OCI-LY1 (cell line): Measurements from ENCODE around the gene BTNL3.

Experiments
- H2AFZ ChIP-seq: fragments of 200-600 bp; sonication (generic), shearing (Covaris generic); 2 replicates; pipeline ENCODE4 v1.6.0; 2014; ENCODE audit warnings: antibody characterized with exemption, mild to moderate bottlenecking, low read length
- H3F3A ChIP-seq: fragments of 200-600 bp; sonication (generic), shearing (Covaris generic); 2 replicates; pipeline ENCODE4 v1.6.0; 2014; ENCODE audit warnings: mild to moderate bottlenecking, antibody characterized with exemption, low read length, moderate library complexity; ENCODE audit not compliant: insufficient read depth
- H3K27ac ChIP-seq: fragments of 200-600 bp; sonication (generic); 2 replicates; pipeline ENCODE4 v1.5.1; 2014; ENCODE audit warnings: low read length, mixed run types, mild to moderate bottlenecking, low read depth; ENCODE audit not compliant: poor library complexity, severe bottlenecking
- H3K27me3 ChIP-seq: fragments of 200-600 bp; sonication (generic); 2 replicates; pipeline ENCODE4 v1.6.0; 2014; ENCODE audit warnings: antibody characterized with exemption, mild to moderate bottlenecking, low read length, moderate library complexity; ENCODE audit not compliant: insufficient read depth
- H3K36me3 ChIP-seq: fragments of 200-600 bp; sonication (generic); 2 replicates; pipeline ENCODE4 v1.6.1; 2014; ENCODE audit warnings: mild to moderate bottlenecking, antibody characterized with exemption, low read length, moderate library complexity, mixed read lengths; ENCODE audit not compliant: insufficient read depth
- H3K4me1 ChIP-seq: fragments of 200-600 bp; sonication (generic); 2 replicates; pipeline ENCODE4 v1.5.1; 2014; ENCODE audit warnings: mild to moderate bottlenecking, low read length, moderate library complexity; ENCODE audit not compliant: insufficient read depth, severe bottlenecking
- H3K4me2 ChIP-seq: fragments of 200-600 bp; sonication (generic), shearing (Covaris generic); 2 replicates; pipeline ENCODE4 v1.6.1; 2014; ENCODE audit warnings: low read length
- H3K4me3 ChIP-seq: fragments of 200-600 bp; sonication (generic); 2 replicates; pipeline ENCODE4 v1.5.1; 2014; ENCODE audit warnings: low read length, low read depth, mild to moderate bottlenecking, mixed read lengths; ENCODE audit not compliant: poor library complexity, severe bottlenecking
- H3K79me2 ChIP-seq: fragments of 200-600 bp; shearing (Covaris generic); 2 replicates; pipeline ENCODE4 v1.6.1; 2016; ENCODE audit warnings: mixed run types, low read length, mixed read lengths; ENCODE audit not compliant: insufficient read depth
- H3K9ac ChIP-seq: fragments of 200-600 bp; sonication (generic), shearing (Covaris generic); 2 replicates; pipeline ENCODE4 v1.6.1; 2014; ENCODE audit warnings: mild to moderate bottlenecking, low read length, mixed read lengths
- H3K9me2 ChIP-seq: fragments of 200-600 bp; sonication (generic), shearing (Covaris generic); 2 replicates; pipeline ENCODE4 v1.6.1; 2014; ENCODE audit warnings: low read depth, mild to moderate bottlenecking, low read length, mixed read lengths
- H3K9me3 ChIP-seq: fragments of 200-600 bp; shearing (Covaris generic); 2 replicates; pipeline ENCODE4 v1.6.1; 2014; ENCODE audit warnings: low read length, mixed read lengths
- H4K20me1 ChIP-seq: fragments of 200-600 bp; sonication (generic), shearing (Covaris generic); 2 replicates; pipeline ENCODE4 v1.6.0; 2016; ENCODE audit warnings: mild to moderate bottlenecking, low read length; ENCODE audit not compliant: insufficient read depth
- CTCF ChIP-seq: fragments of 200-600 bp; sonication (generic), shearing (Covaris generic); IDR thresholded peaks from 2 replicates; pipeline ENCODE4 v1.5.1; 2017; ENCODE audit warnings: mild to moderate bottlenecking, antibody characterized with exemption, low read length, moderate library complexity, mixed read lengths
- EZH2 ChIP-seq: fragments of 200-600 bp; sonication (generic), shearing (Covaris generic); IDR thresholded peaks from 2 replicates; pipeline ENCODE4 v1.8.0; 2017; ENCODE audit warnings: borderline replicate concordance, mixed run types, mild to moderate bottlenecking, antibody characterized with exemption, low read length, moderate library complexity, mixed read lengths

BTNL3 gene

GRCh38 chr5:180982008-180982741 lies 6.5 kb upstream of the BTNL3 start:
- Histone ChIP-seq H3F3A (no peaks in the 10 kb centered on the region), H3K4me2 (no peak overlapping the region), H3K4me3 (no peak overlapping the region), H3K4me1 (peaks cover 9% of the 10 kb centered on the region), H3K79me2 (no peaks in the 10 kb centered on the region), H3K9ac (no peak overlapping the region), H3K9me2 (no peaks in the 10 kb centered on the region), H3K27me3 (no peaks in the 10 kb centered on the region), H4K20me1 (no peaks in the 10 kb centered on the region), H3K36me3 (no peaks in the 10 kb centered on the region), H3K9me3 (no peaks in the 10 kb centered on the region), H2AFZ (no peak overlapping the region), H3K27ac (no peak overlapping the region)
- TF ChIP-seq EZH2: no peak
- no peak for TF ChIP-seq CTCF

- Histone ChIP-seq H3K36me3 (no peaks in the 10 kb centered on the region), H2AFZ (no peak overlapping the region), H3K4me2 (no peak overlapping the region), H3K79me2 (no peaks in the 10 kb centered on the region), H3F3A (no peaks in the 10 kb centered on the region), H4K20me1 (no peaks in the 10 kb centered on the region), H3K27me3 (no peaks in the 10 kb centered on the region), H3K9me2 (no peaks in the 10 kb centered on the region), H3K27ac (no peak overlapping the region), H3K4me3 (no peak overlapping the region), H3K9me3 (no peaks in the 10 kb centered on the region), H3K9ac (no peak overlapping the region), H3K4me1 (peaks cover 33% of the 10 kb centered on the region)
- TF ChIP-seq CTCF (no peak), EZH2 (no peak)
Observed at GRCh38 chr5:180988016-180988415, 630 bp upstream of the BTNL3 start.

- Histone ChIP-seq H3K4me2 (peak overlapping the region; percentile 70), H3K27me3 (no peaks in the 10 kb centered on the region)
- no peak for TF ChIP-seq EZH2
- TF ChIP-seq CTCF: no peak
Observed at GRCh38 chr5:180990086-180990881, 1.6 kb downstream of the BTNL3 start.

More at GRCh38 chr5:180990086-180990881, 1.6 kb downstream of the BTNL3 start:
- H3K9me3 ChIP-seq: no peaks in the 10 kb centered on the region
- peak overlapping the region; percentile 59; the same call in 1 of the 2 replicates for H3K9ac ChIP-seq
- H3F3A ChIP-seq: no peaks in the 10 kb centered on the region
- H2AFZ ChIP-seq: peak overlapping the region; percentile 5; the same call in 1 of the 2 replicates
- H4K20me1 ChIP-seq: no peaks in the 10 kb centered on the region
- no peaks in the 10 kb centered on the region for H3K36me3 ChIP-seq
- no peaks in the 10 kb centered on the region for H3K79me2 ChIP-seq
- peak overlapping the region; percentile 83 for H3K27ac ChIP-seq
- H3K9me2 ChIP-seq: no peaks in the 10 kb centered on the region
- H3K4me1 ChIP-seq: peaks cover 33% of the 10 kb centered on the region
- H3K4me3 ChIP-seq: peak overlapping the region; percentile 53
